Body of pancreas (tissue), 4 donors: Measurements from ENCODE around the gene DSE.

ENCODE experiments used
- CTCF ChIP-seq, 7 experiments: fragments of 450-650 bp in 4 of 7; fragments of 200-600 bp in 3 of 7; sonication (generic) in 3 of 7; IDR thresholded peaks; one replicate each; pipeline ENCODE4 v1.5.1; 2016 to 2019; ENCODE audit warnings: antibody characterized with exemption in 7 of 7
- POLR2A ChIP-seq, 3 donors: fragments of 450-650 bp; IDR thresholded peaks; one replicate each; pipeline ENCODE4 v1.6.1; 2016; ENCODE audit warnings: antibody characterized with exemption in 3 of 3, mild to moderate bottlenecking in 2 of 3

DNA sequence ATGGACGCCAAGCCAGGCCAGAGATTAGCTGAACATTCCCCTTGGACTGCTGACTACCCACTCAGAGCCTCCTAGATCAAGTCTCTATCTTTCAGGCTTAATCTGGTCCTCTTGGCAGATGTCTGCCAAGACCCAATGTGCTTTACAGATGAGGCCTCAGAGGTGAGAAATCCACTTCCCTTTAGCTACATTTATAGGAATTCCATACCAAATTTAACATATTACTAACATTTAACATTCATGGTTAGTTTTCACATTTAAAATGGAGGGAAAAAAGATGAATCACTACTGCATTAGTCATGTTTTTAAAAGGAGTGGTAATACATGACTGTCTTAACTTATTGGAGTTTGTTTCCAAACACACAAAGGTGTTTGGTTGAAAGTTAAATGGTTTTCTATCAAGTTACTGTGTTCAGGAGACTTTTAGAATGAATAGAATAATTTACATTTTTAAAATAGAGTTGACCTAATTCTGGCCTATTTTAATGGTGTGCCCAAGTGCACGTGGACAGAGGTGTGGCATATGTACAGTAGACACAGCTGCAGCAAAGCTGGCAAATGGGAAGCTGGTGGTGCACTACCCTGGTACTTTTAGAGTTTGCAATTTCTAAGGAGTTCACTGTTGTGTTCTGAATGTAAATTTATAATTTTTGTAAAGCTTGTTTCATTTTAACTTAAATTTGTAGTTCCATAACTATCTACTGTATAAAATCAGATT is 48.5 kb downstream of the DSE start:
- TF ChIP-seq POLR2A (IDR thresholded peaks at IDR 0.05) = no peak
- TF ChIP-seq CTCF (IDR thresholded peaks at IDR 0.05) = no peak
